A549 (cell line): ENCODE measurements around the gene PDGFA. TPM values are rescaled to one million over a fixed set of nuclear protein-coding genes. Genes with fewer than 3 reads are reported as not detected.

Experiments
- ATAC-seq, 2 experiments: fragments of 200-7000 bp in 1 of 2; fragments of >200 bp in 1 of 2; cut with Nextera tagmentation in 1 of 2; cut with Tn5 transposase in 1 of 2; 3 replicates each; pipeline versions ENCODE4 v1.8.0 to v1.9.1; 2018 to 2020; ENCODE audit warnings: mild to moderate bottlenecking in 1 of 2, moderate library complexity in 1 of 2
- CTCF ChIA-PET: fragments of 300-600 bp; sonication (Branson Sonifier 250); formaldehyde crosslinking; extraction: SDS; loops from one replicate; lab custom pipeline; 2021; ENCODE audit warnings: antibody characterized with exemption, inconsistent platforms; lab: Yijun Ruan, JAX
- POLR2A ChIA-PET: fragments of 350-600 bp; formaldehyde crosslinking; extraction: SDS; loops from one replicate; lab custom pipeline; 2021; ENCODE audit warnings: antibody characterized with exemption, inconsistent platforms; lab: Yijun Ruan, JAX
- DNase-seq, 2 experiments: peaks; one replicate each; pipeline versions ENCODE4 v3.0.0 to v3.0.0-alpha.2; 2011 to 2016; ENCODE audit warnings: low read depth in 1 of 2, low spot score in 1 of 2
- FAIRE-seq: peaks from 2 replicates; lab custom pipeline; 2011; peaks lifted over from hg19 to GRCh38; lab: Jason Lieb, UNC
- H3K27ac ChIP-seq, 2 experiments: fragments of >200 bp; sonication (Bioruptor Twin); formaldehyde crosslinking; 3 replicates each; pipeline ENCODE4 v1.5.1; 2016 to 2017
- H3K4me1 ChIP-seq: fragments of >200 bp; sonication (Bioruptor Twin); formaldehyde crosslinking; 3 replicates; pipeline ENCODE4 v1.6.1; 2016
- H3K4me2 ChIP-seq: fragments of >200 bp; sonication (Bioruptor Twin); formaldehyde crosslinking; 3 replicates; pipeline ENCODE4 v1.6.1; 2016
- H3K4me3 ChIP-seq: fragments of >200 bp; sonication (Bioruptor Twin); formaldehyde crosslinking; 3 replicates; pipeline ENCODE4 v1.5.1; 2016
- H3K9me3 ChIP-seq: fragments of >200 bp; sonication (Bioruptor Twin); formaldehyde crosslinking; 3 replicates; pipeline ENCODE4 v1.6.1; 2016
- CBX2 ChIP-seq: fragments of 200-600 bp; sonication (generic); IDR thresholded peaks from 2 replicates; pipeline ENCODE4 v1.6.1; 2016; ENCODE audit warnings: low read depth, mild to moderate bottlenecking, borderline replicate concordance
- EHMT2 ChIP-seq: fragments of 200-600 bp; sonication (generic); IDR thresholded peaks from 2 replicates; pipeline ENCODE4 v1.6.1; 2016; ENCODE audit warnings: antibody characterized with exemption, low read depth, mild to moderate bottlenecking, moderate library complexity
- EP300 ChIP-seq, 2 experiments: fragments of >200 bp; sonication (Bioruptor Twin); formaldehyde crosslinking; IDR thresholded peaks; 2 replicates in 1 of 2; 3 replicates in 1 of 2; pipeline ENCODE4 v1.6.1; 2016 to 2017
- FOSB ChIP-seq: fragments of 250-450 bp; sonication (Bioruptor Pico); IDR thresholded peaks from 2 replicates; pipeline ENCODE4 v1.5.0; 2020; ENCODE audit warnings: mild to moderate bottlenecking, moderate library complexity
- GATA3 ChIP-seq: IDR thresholded peaks from 2 replicates; pipeline ENCODE4 v1.6.1; 2012; ENCODE audit warnings: borderline replicate concordance
- HEYL ChIP-seq: fragments of 250-450 bp; sonication (Bioruptor Pico); IDR thresholded peaks from 2 replicates; pipeline ENCODE4 v1.8.0; 2021; ENCODE audit warnings: mild to moderate bottlenecking, moderate library complexity
- HMGXB4 ChIP-seq: fragments of 250-450 bp; sonication (Bioruptor Pico); IDR thresholded peaks from 2 replicates; pipeline ENCODE4 v1.5.0; 2021; ENCODE audit warnings: mild to moderate bottlenecking, moderate library complexity, borderline replicate concordance
- HOXB13 ChIP-seq: fragments of 250-450 bp; sonication (Bioruptor Pico); IDR thresholded peaks from 2 replicates; pipeline ENCODE4 v1.5.0; 2020; ENCODE audit warnings: low read depth, mild to moderate bottlenecking, moderate library complexity
- JUN ChIP-seq, 2 experiments: fragments of >200 bp; sonication (Bioruptor Twin); formaldehyde crosslinking; IDR thresholded peaks; 2 replicates in 1 of 2; 3 replicates in 1 of 2; pipeline ENCODE4 v1.6.1; 2016 to 2017
- JUNB ChIP-seq: fragments of >200 bp; sonication (Bioruptor Twin); formaldehyde crosslinking; IDR thresholded peaks from 2 replicates; pipeline ENCODE4 v1.6.1; 2016
- MAFK ChIP-seq: fragments of 450-650 bp; IDR thresholded peaks from 2 replicates; pipeline ENCODE4 v1.6.1; 2014; ENCODE audit not compliant: partially characterized antibody
- NFE2L2 ChIP-seq: fragments of 150-350 bp; conservative IDR thresholded peaks from 2 replicates; pipeline ENCODE4 v1.6.1; 2014; ENCODE audit warnings: low read length
- POLR2AphosphoS2 ChIP-seq: conservative IDR thresholded peaks from 2 replicates; pipeline ENCODE4 v1.6.1; 2012; ENCODE audit warnings: low read length, improper control_type of control experiment, inconsistent platforms
- RAD21 ChIP-seq, 2 experiments: fragments of >200 bp in 1 of 2; sonication (Bioruptor Twin) in 1 of 2; formaldehyde crosslinking in 1 of 2; IDR thresholded peaks in 1 of 2; conservative IDR thresholded peaks in 1 of 2; 2 replicates in 1 of 2; 3 replicates in 1 of 2; pipeline ENCODE4 v1.6.1; 2012 to 2018; ENCODE audit warnings: inconsistent platforms in 1 of 2
- RCOR1 ChIP-seq: fragments of 150-350 bp; IDR thresholded peaks from 2 replicates; pipeline ENCODE4 v1.6.1; 2014; ENCODE audit warnings: antibody characterized with exemption, low read length, low read depth
- RFX5 ChIP-seq: fragments of 450-650 bp; IDR thresholded peaks from 2 replicates; pipeline ENCODE4 v1.7.1; 2014; ENCODE audit warnings: antibody characterized with exemption, mild to moderate bottlenecking, moderate library complexity
- RNF2 ChIP-seq: fragments of 200-600 bp; sonication (generic); IDR thresholded peaks from 2 replicates; pipeline ENCODE4 v1.6.1; 2016; ENCODE audit warnings: low read depth, mild to moderate bottlenecking, antibody characterized with exemption, moderate library complexity, borderline replicate concordance
- ZC3H11A ChIP-seq: fragments of 450-650 bp; IDR thresholded peaks from 2 replicates; pipeline ENCODE4 v1.6.1; 2014; ENCODE audit warnings: antibody characterized with exemption, mild to moderate bottlenecking
- WGBS: methylation state at CpG from one replicate; pipeline ENCODE4 v1.1.6; 2017; ENCODE audit errors: missing lambda C conversion rate; 5-methylcytosine and 5-hydroxymethylcytosine counted together
- polyA plus RNA-seq, 4 experiments: library from polyadenylated mRNA; depleted of rRNA in 3 of 4; stranded (reverse); fragments of >200 nt; fragmentation: RNase III in 1 of 4; extraction: RNeasy Plus Mini Kit Qiagen cat#74134 plus additional on column Dnase treatment in 1 of 4; gene quantifications; 2 replicates in 3 of 4; 3 replicates in 1 of 4; pipeline ENCODE4 v1.2.3, GENCODE V29; 2011 to 2017
- TF ChIP-seq, protein P1 (sequence below): fragments of 250-450 bp; sonication (Bioruptor Pico); IDR thresholded peaks from 2 replicates; pipeline ENCODE4 v1.5.0; 2020; ENCODE audit warnings: low read depth, mild to moderate bottlenecking, moderate library complexity
- TF ChIP-seq, protein P2 (sequence below): fragments of 150-350 bp; IDR thresholded peaks from 2 replicates; pipeline ENCODE4 v1.6.1; 2014; ENCODE audit warnings: low read depth, mild to moderate bottlenecking, low read length

PDGFA gene
- polyA plus RNA-seq, 2 of the 4 experiments (the other 2 are of a cell fraction), result 12.8 to 14.9 TPM

DNA sequence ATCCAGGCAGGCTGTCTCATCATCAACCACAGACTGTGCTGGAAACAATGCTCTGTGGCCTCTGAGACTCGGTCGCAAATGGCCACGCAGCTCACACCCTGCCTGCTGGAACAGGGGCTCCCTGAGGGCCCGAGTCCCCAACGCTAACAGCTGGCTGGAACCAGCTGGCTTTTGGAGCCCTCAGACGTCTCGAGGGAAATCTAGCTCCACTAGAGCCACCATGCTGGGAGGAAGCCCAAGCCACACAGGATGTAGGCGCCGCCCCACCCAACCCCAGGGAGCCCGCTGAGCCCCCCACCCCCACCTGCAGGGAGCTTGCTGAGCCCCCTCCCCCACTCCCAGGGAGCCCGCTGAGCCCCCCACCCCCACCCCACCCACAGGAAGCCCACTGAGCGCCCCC is 21.4 kb upstream of the PDGFA start:
- H3K27ac ChIP-seq, result peak overlapping the region; percentile 90 to 96; a peak in 5 of 6 replicates
- POLR2A ChIA-PET, result interaction anchor here (3.4 kb wide), 1 partner anchor 22 kb away, joined by 16 read pairs; the partner anchor contains the start of gene PDGFA
- ATAC-seq (no peak), FAIRE-seq (no peak), DNase-seq (no peak)
- H3K9me3 ChIP-seq, result no peaks in the 10 kb centered on the region; the same call in 2 of the 3 replicates
- CTCF ChIA-PET, result interaction anchor here (1.2 kb wide), 1 partner anchor 208 kb away, joined by 3 read pairs; no protein-coding TSS in a partner anchor
- H3K4me2 ChIP-seq, result no peak overlapping the region
- H3K4me1 ChIP-seq, result peaks cover 56% of the 10 kb centered on the region
- TF ChIP-seq EHMT2 (no peak), POLR2AphosphoS2 (no peak), HOXB13 (no peak), CBX2 (no peak), GATA3 (no peak), ZC3H11A (no peak), RCOR1 (no peak), FOSB (CRISPR knock-in tag) (no peak), HEYL (CRISPR knock-in tag) (no peak), RAD21 (conservative IDR thresholded peaks at IDR 0.05 in 1 of 2, IDR thresholded peaks at IDR 0.05 in 1 of 2) (no peak), MAFK (no peak), RNF2 (no peak), RFX5 (no peak), JUN (IDR thresholded peaks at IDR 0.05) (no peak), NFE2L2 (no peak)
- TF ChIP-seq, protein P1, sequence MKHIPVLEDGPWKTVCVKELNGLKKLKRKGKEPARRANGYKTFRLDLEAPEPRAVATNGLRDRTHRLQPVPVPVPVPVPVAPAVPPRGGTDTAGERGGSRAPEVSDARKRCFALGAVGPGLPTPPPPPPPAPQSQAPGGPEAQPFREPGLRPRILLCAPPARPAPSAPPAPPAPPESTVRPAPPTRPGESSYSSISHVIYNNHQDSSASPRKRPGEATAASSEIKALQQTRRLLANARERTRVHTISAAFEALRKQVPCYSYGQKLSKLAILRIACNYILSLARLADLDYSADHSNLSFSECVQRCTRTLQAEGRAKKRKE (CRISPR knock-in tag), result no peak
- TF ChIP-seq, protein P2, sequence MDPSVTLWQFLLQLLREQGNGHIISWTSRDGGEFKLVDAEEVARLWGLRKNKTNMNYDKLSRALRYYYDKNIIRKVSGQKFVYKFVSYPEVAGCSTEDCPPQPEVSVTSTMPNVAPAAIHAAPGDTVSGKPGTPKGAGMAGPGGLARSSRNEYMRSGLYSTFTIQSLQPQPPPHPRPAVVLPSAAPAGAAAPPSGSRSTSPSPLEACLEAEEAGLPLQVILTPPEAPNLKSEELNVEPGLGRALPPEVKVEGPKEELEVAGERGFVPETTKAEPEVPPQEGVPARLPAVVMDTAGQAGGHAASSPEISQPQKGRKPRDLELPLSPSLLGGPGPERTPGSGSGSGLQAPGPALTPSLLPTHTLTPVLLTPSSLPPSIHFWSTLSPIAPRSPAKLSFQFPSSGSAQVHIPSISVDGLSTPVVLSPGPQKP, result no peak
- WGBS, result 94% methylated on average over 7 of the region's 12 CpGs
- H3K4me3 ChIP-seq, result no peak overlapping the region

- ChIA-PET CTCF (interaction anchor here (1.2 kb wide), 1 partner anchor 207 kb away, joined by 3 read pairs; no protein-coding TSS in a partner anchor), POLR2A (interaction anchor here (3.4 kb wide), 1 partner anchor 21 kb away, joined by 16 read pairs; the partner anchor contains the start of gene PDGFA)
- Histone ChIP-seq H3K4me1 (peaks cover 56% of the 10 kb centered on the region), H3K4me3 (no peak overlapping the region), H3K9me3 (no peaks in the 10 kb centered on the region; the same call in 2 of the 3 replicates), H3K27ac (peak overlapping the region; percentile 90 to 96), H3K4me2 (peak overlapping the region; percentile 94; the same call in 1 of the 3 replicates)
- DNase-seq (no peak), ATAC-seq (no peak), FAIRE-seq (no peak)
- TF ChIP-seq HMGXB4 (CRISPR knock-in tag) (no peak), FOSB (CRISPR knock-in tag) (no peak), EP300 (IDR thresholded peaks at IDR 0.05) (no peak), NFE2L2 (no peak), RNF2 (no peak), JUNB (no peak)
- WGBS, result over 99% methylated on average over 10 of the region's 14 CpGs
Measured at GRCh38 chr7:540579-540978, 20.9 kb upstream of the PDGFA start.
